ENCODE results near the gene SPOCK3. TPM values are rescaled to one million over a fixed set of nuclear protein-coding genes. Genes with fewer than 3 reads are reported as not detected.

The SPOCK3 gene
- total and polyA plus RNA-seq, 2 of the 13 experiments (the other 11 are each of a cell fraction or from before 2014, with no cell fraction given) = not detected

- Histone ChIP-seq H3K4me1 (ENCODE audit: insufficient read depth, low read length) (no peaks in the 10 kb centered on the region), H3K9me3 (ENCODE audit: low read length) (no peaks in the 10 kb centered on the region), H3K27me3 (ENCODE audit: control insufficient read depth in 1 of 2, insufficient read depth in 2 of 2, low read length in 2 of 2) (no peaks in the 10 kb centered on the region), H2AFZ (ENCODE audit: low read length) (no peak overlapping the region), H3K36me3 (replicated peaks in 1 of 2; ENCODE audit: control insufficient read depth in 1 of 2, insufficient read depth in 2 of 2, low read length in 2 of 2) (no peaks in the 10 kb centered on the region), H3K9ac (ENCODE audit: insufficient read depth, low read depth, low read length) (no peak overlapping the region), H3K79me2 (ENCODE audit: insufficient read depth, low read length) (no peaks in the 10 kb centered on the region), H3K4me2 (ENCODE audit: low read depth, low read length) (no peak overlapping the region), H4K20me1 (ENCODE audit: insufficient read depth, low read length) (no peaks in the 10 kb centered on the region), H3K4me3 (replicated peaks in 1 of 3; ENCODE audit: insufficient read depth in 1 of 3, low read depth in 2 of 3, low read length in 3 of 3) (no peak overlapping the region), H3K27ac (ENCODE audit: extremely low read length, insufficient read depth, low read length) (no peak overlapping the region)
- in situ Hi-C loops (cut with HindIII; ENCODE audit: extremely low pct_ligation_motif_present, low pct_unique_long_range_greater_than_20kb) = no loop called here
- TF ChIP-seq ZBTB8A (CRISPR knock-in tag; IDR thresholded peaks at IDR 0.05; ENCODE audit: borderline replicate concordance, low read depth) = no peak
- TF ChIP-seq ZEB1 (IDR thresholded peaks at IDR 0.05; ENCODE audit: insufficient replicate concordance, low read depth) = no peak
- no peak for TF ChIP-seq ZBTB14 (CRISPR knock-in tag; IDR thresholded peaks at IDR 0.05)
- TF ChIP-seq ZNF275 (CRISPR knock-in tag; IDR thresholded peaks at IDR 0.05; ENCODE audit: borderline replicate concordance) = no peak
- no peak for TF ChIP-seq CAMTA2 (CRISPR knock-in tag; IDR thresholded peaks at IDR 0.05; ENCODE audit: borderline replicate concordance)
- TF ChIP-seq GLI4 (CRISPR knock-in tag; IDR thresholded peaks at IDR 0.05; ENCODE audit: borderline replicate concordance) = no peak
- TF ChIP-seq CREM (IDR thresholded peaks at IDR 0.05) = no peak
- no peak for TF ChIP-seq CREM (CRISPR knock-in tag; IDR thresholded peaks at IDR 0.05)
- TF ChIP-seq RAD21 (CRISPR knock-in tag; IDR thresholded peaks at IDR 0.05) = no peak
- TF ChIP-seq ZNF207 (IDR thresholded peaks at IDR 0.05; ENCODE audit: borderline replicate concordance) = no peak
- TF ChIP-seq MLLT10 (CRISPR knock-in tag; IDR thresholded peaks at IDR 0.05) = no peak
- no peak for TF ChIP-seq HES4 (CRISPR knock-in tag; IDR thresholded peaks at IDR 0.05; ENCODE audit: borderline replicate concordance)
- TF ChIP-seq XBP1 (CRISPR knock-in tag; IDR thresholded peaks at IDR 0.05) = no peak
- TF ChIP-seq ZNF619 (CRISPR knock-in tag; IDR thresholded peaks at IDR 0.05) = no peak
- no peak for TF ChIP-seq ZNF770 (CRISPR knock-in tag; IDR thresholded peaks at IDR 0.05)
- TF ChIP-seq HNF4A (CRISPR knock-in tag; IDR thresholded peaks at IDR 0.05) = no peak
- no peak for TF ChIP-seq ZNF746 (CRISPR knock-in tag; IDR thresholded peaks at IDR 0.05)
- no peak for TF ChIP-seq ZNF710 (CRISPR knock-in tag; IDR thresholded peaks at IDR 0.05; ENCODE audit: borderline replicate concordance)
- no peak for TF ChIP-seq ZNF343 (CRISPR knock-in tag; IDR thresholded peaks at IDR 0.05)
- TF ChIP-seq ZFP82 (CRISPR knock-in tag; IDR thresholded peaks at IDR 0.05; ENCODE audit: borderline replicate concordance) = no peak
- no peak for TF ChIP-seq ZBTB3 (CRISPR knock-in tag; IDR thresholded peaks at IDR 0.05; ENCODE audit: borderline replicate concordance, low read depth)
- ATAC-seq = no peak
- CTCF ChIA-PET (ENCODE audit: low intra/inter-chr PET ratio, low total read pairs) = no interaction called here
- POLR2A ChIA-PET = no interaction called here
- DNase-seq (ENCODE audit: low spot score) = no peak
- intact Hi-C loops (cut with micrococcal nuclease; ENCODE audit: unreplicated experiment) = no loop called here
- FAIRE-seq = no peak
- no TSS peak for BruUV-seq (replicated peaks)
These were observed 256.7 kb downstream of the SPOCK3 start for GRCh38 chr4:166977596-166977995.
